ENCODE measurements around the gene ZBTB20.

Gene ZBTB20

DNA sequence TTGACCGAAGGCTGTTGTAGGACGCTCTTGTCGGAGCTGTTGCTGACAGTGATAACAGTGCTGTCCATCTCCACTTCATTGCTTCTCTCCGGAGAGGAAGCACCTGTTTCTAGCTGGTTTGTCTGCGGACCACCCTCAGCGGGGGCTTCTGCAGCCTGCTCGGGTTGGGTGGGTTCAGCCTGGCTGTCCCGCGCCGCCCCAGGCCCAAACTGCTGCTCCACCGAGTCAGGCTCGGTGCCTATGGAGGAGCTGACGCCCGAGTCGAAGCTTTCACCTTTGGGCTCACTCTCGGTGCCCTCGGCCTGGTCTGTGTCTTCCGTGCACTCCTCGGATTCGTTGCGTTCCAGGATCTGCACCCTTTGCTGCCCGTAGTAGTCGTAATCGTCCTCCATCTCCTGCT is 796.4 kb downstream of the ZBTB20 start:
- no peak for TF ChIP-seq REST (IDR thresholded peaks at IDR 0.05; ENCODE audit: insufficient read depth in 1 of 2, low read depth in 2 of 2, low read length in 2 of 2)
- no peak for TF ChIP-seq SIN3A (IDR thresholded peaks at IDR 0.05; ENCODE audit: borderline replicate concordance, insufficient read depth, low read length)
- no peak for TF ChIP-seq POLR2AphosphoS5 (IDR thresholded peaks at IDR 0.05; ENCODE audit: low read depth, low read length)
- TF ChIP-seq TAF1 (IDR thresholded peaks at IDR 0.05; ENCODE audit: borderline replicate concordance, insufficient read depth, low read length), result no peak
- no peak for TF ChIP-seq FOXP2 (optimal IDR thresholded peaks at IDR 0.05; ENCODE audit: borderline replicate concordance, extremely low read depth, extremely low read length, insufficient read depth)

DNA sequence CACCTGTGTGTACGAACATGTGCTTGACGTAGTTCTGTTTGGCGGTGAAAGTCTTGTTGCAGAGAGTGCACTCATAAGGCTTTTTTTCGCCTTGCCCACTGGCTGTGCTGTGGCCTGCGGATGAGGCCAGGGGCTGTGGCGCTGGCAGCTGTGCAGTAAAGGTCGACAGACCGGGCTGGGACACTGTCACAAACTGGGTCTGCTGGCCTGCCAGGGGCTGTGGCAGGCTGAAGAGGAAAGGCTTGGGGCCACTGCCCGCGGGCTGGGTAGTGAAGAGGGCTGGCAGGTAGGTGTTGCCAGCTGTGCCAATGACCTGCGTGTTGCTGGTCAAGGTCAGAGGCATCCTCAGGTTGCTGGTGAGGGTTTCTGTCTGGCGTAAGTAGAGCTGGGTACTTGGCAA is 796.8 kb downstream of the ZBTB20 start:
- TF ChIP-seq REST (IDR thresholded peaks at IDR 0.05; ENCODE audit: insufficient read depth in 1 of 2, low read depth in 2 of 2, low read length in 2 of 2), result no peak

DNA sequence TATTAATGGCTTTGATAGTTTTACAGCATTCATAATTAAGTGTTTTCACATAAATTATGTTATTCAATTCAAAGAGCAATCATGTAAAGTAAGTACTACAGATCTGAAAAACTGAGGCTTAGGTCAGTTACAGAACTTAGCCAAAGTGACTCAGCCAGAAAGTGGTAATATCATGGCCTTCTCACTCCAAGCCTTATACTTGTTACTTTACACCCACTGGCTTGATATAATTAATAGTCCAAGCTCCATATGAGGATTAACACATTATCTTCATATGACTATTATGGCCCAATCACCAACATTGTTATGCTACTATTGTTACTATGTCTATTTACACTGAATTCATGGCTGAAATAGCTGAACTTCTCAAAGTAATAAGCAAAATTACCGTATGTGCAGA is 802.6 kb downstream of the ZBTB20 start:
- TF ChIP-seq TAF1 (IDR thresholded peaks at IDR 0.05; ENCODE audit: borderline replicate concordance, insufficient read depth, low read length) (no peak), SIN3A (IDR thresholded peaks at IDR 0.05; ENCODE audit: borderline replicate concordance, insufficient read depth, low read length) (no peak), POLR2AphosphoS5 (IDR thresholded peaks at IDR 0.05; ENCODE audit: low read depth, low read length) (no peak), REST (IDR thresholded peaks at IDR 0.05; ENCODE audit: insufficient read depth in 1 of 2, low read depth in 2 of 2, low read length in 2 of 2) (no peak), FOXP2 (optimal IDR thresholded peaks at IDR 0.05; ENCODE audit: borderline replicate concordance, extremely low read depth, extremely low read length, insufficient read depth) (no peak)

- TF ChIP-seq TAF1 (IDR thresholded peaks at IDR 0.05; ENCODE audit: borderline replicate concordance, insufficient read depth, low read length) (no peak), FOXP2 (optimal IDR thresholded peaks at IDR 0.05; ENCODE audit: borderline replicate concordance, extremely low read depth, extremely low read length, insufficient read depth) (no peak), POLR2AphosphoS5 (IDR thresholded peaks at IDR 0.05; ENCODE audit: low read depth, low read length) (no peak), SIN3A (IDR thresholded peaks at IDR 0.05; ENCODE audit: borderline replicate concordance, insufficient read depth, low read length) (no peak), REST (IDR thresholded peaks at IDR 0.05; ENCODE audit: insufficient read depth in 1 of 2, low read depth in 2 of 2, low read length in 2 of 2) (no peak)
Observed at GRCh38 chr3:114338651-114339357, 808.3 kb downstream of the ZBTB20 start.

- TF ChIP-seq TAF1 (IDR thresholded peaks at IDR 0.05; ENCODE audit: borderline replicate concordance, insufficient read depth, low read length) (no peak), SIN3A (IDR thresholded peaks at IDR 0.05; ENCODE audit: borderline replicate concordance, insufficient read depth, low read length) (no peak), REST (IDR thresholded peaks at IDR 0.05; ENCODE audit: insufficient read depth in 1 of 2, low read depth in 2 of 2, low read length in 2 of 2) (no peak), FOXP2 (optimal IDR thresholded peaks at IDR 0.05; ENCODE audit: borderline replicate concordance, extremely low read depth, extremely low read length, insufficient read depth) (no peak), POLR2AphosphoS5 (IDR thresholded peaks at IDR 0.05; ENCODE audit: low read depth, low read length) (no peak)
Observed at GRCh38 chr3:114336857-114337256, 810.2 kb downstream of the ZBTB20 start.
